ENCODE data around the gene TCP11L2.

Gene TCP11L2

DNA sequence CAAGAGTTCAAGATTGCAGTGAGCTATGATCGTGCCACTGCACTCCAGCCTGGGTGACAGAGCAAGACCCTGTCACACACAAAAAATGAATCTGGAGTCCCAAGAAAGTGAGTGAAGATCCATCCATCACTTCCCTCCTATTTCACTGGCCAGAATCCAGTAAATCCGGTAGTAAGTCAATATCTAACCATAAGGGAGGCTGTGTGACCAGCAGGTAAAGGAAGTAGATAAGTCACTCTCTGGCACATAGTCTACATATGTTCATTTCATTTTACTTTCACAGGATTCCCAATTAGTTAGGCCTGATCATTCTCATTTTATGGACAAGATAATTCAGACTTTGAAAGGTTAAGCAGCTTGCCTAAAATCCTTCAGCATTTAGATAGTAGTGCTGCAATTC, 11.9 kb upstream of the TCP11L2 start:
- Histone ChIP-seq H3K79me2 (ENCODE audit: insufficient read depth, low read length) (no peaks in the 10 kb centered on the region), H3K4me2 (ENCODE audit: low read depth, low read length, poor library complexity, severe bottlenecking) (no peak overlapping the region), H3K9me2 (replicated peaks; ENCODE audit: low read depth, low read length) (no peaks in the 10 kb centered on the region), H4K20me1 (ENCODE audit: insufficient read depth, low read length, poor library complexity, severe bottlenecking) (no peaks in the 10 kb centered on the region), H3K9me3 (ENCODE audit: insufficient read depth, low read depth, low read length) (no peaks in the 10 kb centered on the region), H3K36me3 (ENCODE audit: insufficient read depth, low read length) (no peaks in the 10 kb centered on the region), H3K4me3 (ENCODE audit: low read length, poor library complexity, severe bottlenecking) (no peak overlapping the region), H3K4me1 (ENCODE audit: insufficient read depth, low read length, poor library complexity, severe bottlenecking) (no peaks in the 10 kb centered on the region), H3K27me3 (ENCODE audit: insufficient read depth, low read length, poor library complexity, severe bottlenecking) (no peaks in the 10 kb centered on the region), H3F3A (ENCODE audit: low read depth) (no peaks in the 10 kb centered on the region), H2AFZ (ENCODE audit: low read length) (no peak overlapping the region), H3K9ac (ENCODE audit: low read depth, low read length, poor library complexity, severe bottlenecking) (no peak overlapping the region)
- TF ChIP-seq EZH2phosphoT487 (IDR thresholded peaks at IDR 0.05; ENCODE audit: borderline replicate concordance) (no peak), CTCF (conservative IDR thresholded peaks at IDR 0.05; ENCODE audit: low read length) (no peak)

GRCh38 chr12:106291342-106291741, 11.2 kb upstream of the TCP11L2 start:
- TF ChIP-seq CTCF (conservative IDR thresholded peaks at IDR 0.05; ENCODE audit: low read length): no peak
- no peak for TF ChIP-seq EZH2phosphoT487 (IDR thresholded peaks at IDR 0.05; ENCODE audit: borderline replicate concordance)
- Histone ChIP-seq H4K20me1 (ENCODE audit: insufficient read depth, low read length, poor library complexity, severe bottlenecking) (no peaks in the 10 kb centered on the region), H3K36me3 (ENCODE audit: insufficient read depth, low read length) (no peaks in the 10 kb centered on the region), H3K9me2 (replicated peaks; ENCODE audit: low read depth, low read length) (no peaks in the 10 kb centered on the region), H3K4me1 (ENCODE audit: insufficient read depth, low read length, poor library complexity, severe bottlenecking) (no peaks in the 10 kb centered on the region), H3K4me2 (ENCODE audit: low read depth, low read length, poor library complexity, severe bottlenecking) (no peak overlapping the region), H2AFZ (ENCODE audit: low read length) (no peak overlapping the region), H3K79me2 (ENCODE audit: insufficient read depth, low read length) (no peaks in the 10 kb centered on the region), H3K27me3 (ENCODE audit: insufficient read depth, low read length, poor library complexity, severe bottlenecking) (no peaks in the 10 kb centered on the region), H3K9me3 (ENCODE audit: insufficient read depth, low read depth, low read length) (no peaks in the 10 kb centered on the region), H3K4me3 (ENCODE audit: low read length, poor library complexity, severe bottlenecking) (no peak overlapping the region), H3F3A (ENCODE audit: low read depth) (no peaks in the 10 kb centered on the region), H3K9ac (ENCODE audit: low read depth, low read length, poor library complexity, severe bottlenecking) (no peak overlapping the region)

DNA sequence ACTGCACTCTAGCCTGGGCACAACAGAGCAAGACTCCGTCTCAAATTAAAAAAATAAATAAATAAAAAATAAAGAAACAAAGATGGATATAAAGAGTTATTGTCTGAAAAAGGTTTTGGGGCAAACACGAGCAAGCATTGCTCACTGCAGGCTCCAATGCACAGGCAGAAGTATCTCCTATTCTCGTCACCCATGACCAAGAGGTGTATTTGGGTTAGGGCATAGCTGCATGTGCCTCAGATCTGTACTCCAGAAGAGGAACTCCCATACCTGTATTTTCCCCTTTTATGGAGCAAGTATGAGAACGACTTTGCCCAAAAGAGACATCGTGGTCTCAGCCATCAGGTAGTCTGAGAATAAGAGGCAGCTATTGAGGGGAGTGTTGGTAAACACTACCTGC, 10.2 kb upstream of the TCP11L2 start:
- Histone ChIP-seq H3K9me3 (ENCODE audit: insufficient read depth, low read depth, low read length) (no peaks in the 10 kb centered on the region), H3K4me3 (ENCODE audit: low read length, poor library complexity, severe bottlenecking) (no peak overlapping the region), H3K4me2 (ENCODE audit: low read depth, low read length, poor library complexity, severe bottlenecking) (no peak overlapping the region), H4K20me1 (ENCODE audit: insufficient read depth, low read length, poor library complexity, severe bottlenecking) (no peaks in the 10 kb centered on the region), H3K9me2 (replicated peaks; ENCODE audit: low read depth, low read length) (no peaks in the 10 kb centered on the region), H3K79me2 (ENCODE audit: insufficient read depth, low read length) (no peaks in the 10 kb centered on the region), H3K4me1 (ENCODE audit: insufficient read depth, low read length, poor library complexity, severe bottlenecking) (no peaks in the 10 kb centered on the region), H3K36me3 (ENCODE audit: insufficient read depth, low read length) (no peaks in the 10 kb centered on the region), H3F3A (ENCODE audit: low read depth) (no peaks in the 10 kb centered on the region), H3K9ac (ENCODE audit: low read depth, low read length, poor library complexity, severe bottlenecking) (no peak overlapping the region), H2AFZ (ENCODE audit: low read length) (no peak overlapping the region), H3K27me3 (ENCODE audit: insufficient read depth, low read length, poor library complexity, severe bottlenecking) (no peaks in the 10 kb centered on the region)
- no peak for TF ChIP-seq CTCF (conservative IDR thresholded peaks at IDR 0.05; ENCODE audit: low read length)
- no peak for TF ChIP-seq EZH2phosphoT487 (IDR thresholded peaks at IDR 0.05; ENCODE audit: borderline replicate concordance)

Measured in Loucy (cell line).